NCI-H1436 (cell line): Measurements from ENCODE around the gene FAM83D.

ENCODE experiments used
- DNase-seq: peaks from one replicate; lab custom pipeline; 2025; lab: John Stamatoyannopoulos, UW

FAM83D gene

GRCh38 chr20:38926142-38926933 lies at the start of gene FAM83D:
TSS of gene FAM83D (plus strand) at chr20:38926417. CDS start at chr20:38926443, 26 bp downstream.
- peak; percentile 97 for DNase-seq

GRCh38 chr20:38877483-38877882 lies 48.7 kb upstream of the FAM83D start:
- DNase-seq = no peak

- DNase-seq = no peak
Observed at GRCh38 chr20:38878866-38879265, 47.4 kb upstream of the FAM83D start.

- DNase-seq = no peak
Observed at GRCh38 chr20:38880952-38881735, 45.1 kb upstream of the FAM83D start.

- no peak for DNase-seq
Observed at GRCh38 chr20:38881806-38882440, 44.3 kb upstream of the FAM83D start.

GRCh38 chr20:38882600-38882999 lies 43.6 kb upstream of the FAM83D start:
- no peak for DNase-seq

- no peak for DNase-seq
Observed at GRCh38 chr20:38883081-38883980, 42.9 kb upstream of the FAM83D start.

- no peak for DNase-seq
Observed at GRCh38 chr20:38883981-38884733, 42.1 kb upstream of the FAM83D start.

GRCh38 chr20:38885357-38885756 lies 40.9 kb upstream of the FAM83D start:
- DNase-seq = no peak

- no peak for DNase-seq
Observed at GRCh38 chr20:38888059-38888831, 38.0 kb upstream of the FAM83D start.

GRCh38 chr20:38889050-38889449 lies 37.2 kb upstream of the FAM83D start:
- DNase-seq = no peak

- no peak for DNase-seq
Observed at GRCh38 chr20:38889792-38890496, 36.3 kb upstream of the FAM83D start.

GRCh38 chr20:38890497-38890818 lies 35.8 kb upstream of the FAM83D start:
- no peak for DNase-seq

GRCh38 chr20:38892091-38892981 lies 33.9 kb upstream of the FAM83D start:
- no peak for DNase-seq

- no peak for DNase-seq
Observed at GRCh38 chr20:38893056-38893564, 33.1 kb upstream of the FAM83D start.

- peak; percentile 74 for DNase-seq
Observed at GRCh38 chr20:38893565-38894090, 32.6 kb upstream of the FAM83D start.

- DNase-seq = no peak
Observed at GRCh38 chr20:38894091-38894847, 31.9 kb upstream of the FAM83D start.
